ENCODE data around the gene ZFHX2.

ZFHX2 gene

GRCh38 chr14:23558346-23559009, 6.9 kb upstream of the ZFHX2 start:
- DNase-seq (ENCODE audit: low spot score) = no peak
- in situ Hi-C loops (cut with MboI; ENCODE audit: low pct_unique_long_range_greater_than_20kb, low sequenced_read_pairs, unreplicated experiment) = no loop called here
- TF ChIP-seq CTCF (IDR thresholded peaks at IDR 0.05; ENCODE audit: extremely low read depth, insufficient read depth, missing control alignments) = no peak

- no peak for TF ChIP-seq CTCF (IDR thresholded peaks at IDR 0.05; ENCODE audit: extremely low read depth, insufficient read depth, missing control alignments)
- no peak for DNase-seq (ENCODE audit: low spot score)
- in situ Hi-C loops (cut with MboI; ENCODE audit: low pct_unique_long_range_greater_than_20kb, low sequenced_read_pairs, unreplicated experiment) = no loop called here
Measured at GRCh38 chr14:23557946-23558345, 6.4 kb upstream of the ZFHX2 start.

GRCh38 chr14:23557521-23557920, 6.0 kb upstream of the ZFHX2 start:
- no peak for DNase-seq (ENCODE audit: low spot score)
- TF ChIP-seq CTCF (IDR thresholded peaks at IDR 0.05; ENCODE audit: extremely low read depth, insufficient read depth, missing control alignments) = no peak
- in situ Hi-C loops (cut with MboI; ENCODE audit: low pct_unique_long_range_greater_than_20kb, low sequenced_read_pairs, unreplicated experiment) = no loop called here

- TF ChIP-seq CTCF (IDR thresholded peaks at IDR 0.05; ENCODE audit: extremely low read depth, insufficient read depth, missing control alignments) = no peak
- no peak for DNase-seq (ENCODE audit: low spot score)
- in situ Hi-C loops (cut with MboI; ENCODE audit: low pct_unique_long_range_greater_than_20kb, low sequenced_read_pairs, unreplicated experiment) = no loop called here
Measured at GRCh38 chr14:23556700-23557440, 5.3 kb upstream of the ZFHX2 start.

- no peak for TF ChIP-seq CTCF (IDR thresholded peaks at IDR 0.05; ENCODE audit: extremely low read depth, insufficient read depth, missing control alignments)
- in situ Hi-C loops (cut with MboI; ENCODE audit: low pct_unique_long_range_greater_than_20kb, low sequenced_read_pairs, unreplicated experiment) = no loop called here
- peak; percentile 93 for DNase-seq (ENCODE audit: low spot score)
Measured at GRCh38 chr14:23555882-23556699, 4.5 kb upstream of the ZFHX2 start, which contains the start of gene THTPA. Gene THTPA, plus strand, starts transcription at chr14:23556271. Its CDS starts 487 bp downstream, at chr14:23556758.

GRCh38 chr14:23555533-23555881, 3.9 kb upstream of the ZFHX2 start:
- no peak for DNase-seq (ENCODE audit: low spot score)
- in situ Hi-C loops (cut with MboI; ENCODE audit: low pct_unique_long_range_greater_than_20kb, low sequenced_read_pairs, unreplicated experiment) = no loop called here
- no peak for TF ChIP-seq CTCF (IDR thresholded peaks at IDR 0.05; ENCODE audit: extremely low read depth, insufficient read depth, missing control alignments)
